LNCAP (cell line): ENCODE results near the gene PPP2R2C.

Experiments used
- CTCF ChIP-seq: fragments of 450-650 bp; IDR thresholded peaks from 2 replicates; pipeline ENCODE4 v1.5.1; 2017; ENCODE audit warnings: mild to moderate bottlenecking

Gene PPP2R2C

GRCh38 chr4:6423575-6423974 is 48.8 kb downstream of the PPP2R2C start:
- no peak for TF ChIP-seq CTCF

GRCh38 chr4:6422866-6423265 is 49.5 kb downstream of the PPP2R2C start:
- TF ChIP-seq CTCF: no peak

- no peak for TF ChIP-seq CTCF
Measured at GRCh38 chr4:6422105-6422504, 50.3 kb downstream of the PPP2R2C start.

- no peak for TF ChIP-seq CTCF
Measured at GRCh38 chr4:6421397-6421796, 51.0 kb downstream of the PPP2R2C start.

GRCh38 chr4:6420972-6421371 is 51.4 kb downstream of the PPP2R2C start:
- no peak for TF ChIP-seq CTCF

- TF ChIP-seq CTCF: no peak
Measured at GRCh38 chr4:6420036-6420435, 52.4 kb downstream of the PPP2R2C start.

- no peak for TF ChIP-seq CTCF
Measured at GRCh38 chr4:6419452-6420028, 52.9 kb downstream of the PPP2R2C start.

GRCh38 chr4:6418193-6418755 is 54.1 kb downstream of the PPP2R2C start:
- no peak for TF ChIP-seq CTCF
